Spleen (tissue), 11 donors: ENCODE measurements around the gene KRTAP3-1. TPM values are rescaled to one million over a fixed set of nuclear protein-coding genes. Genes with fewer than 3 reads are reported as not detected.
"Not testable (repeated sequence)": the region's sequence is repeated elsewhere in the genome, so short reads cannot be mapped to it uniquely, and the experiment has no call there.

Source experiments
- DNase-seq: peaks from one replicate; pipeline ENCODE4 v3.0.0-alpha.2; 2020
- H3K27ac ChIP-seq, 8 donors: fragments of 200-600 bp; sonication (generic) in 7 of 8; 1 replicate in 4 of 8; 2 replicates in 4 of 8; pipeline versions ENCODE4 v1.5.0 to v1.8.0; 2016 to 2021; ENCODE audit warnings: inconsistent platforms in 4 of 8, mild to moderate bottlenecking in 4 of 8, moderate library complexity in 1 of 8
- H3K27me3 ChIP-seq, 7 donors: fragments of 200-600 bp; sonication (generic) in 6 of 7; replicated peaks in 1 of 7; 1 replicate in 4 of 7; 2 replicates in 3 of 7; pipeline versions ENCODE4 v1.5.0 to v1.8.0; 2016 to 2021; ENCODE audit warnings: inconsistent platforms in 3 of 7, mild to moderate bottlenecking in 1 of 7
- H3K36me3 ChIP-seq, 6 donors: fragments of 200-600 bp; sonication (generic) in 5 of 6; 1 replicate in 4 of 6; 2 replicates in 2 of 6; pipeline versions ENCODE4 v1.5.0 to v1.8.0; 2016 to 2021; ENCODE audit warnings: inconsistent platforms in 2 of 6
- H3K4me1 ChIP-seq, 6 donors: fragments of 200-600 bp; sonication (generic) in 5 of 6; 1 replicate in 3 of 6; 2 replicates in 3 of 6; pipeline versions ENCODE4 v1.5.0 to v1.8.0; 2016 to 2021; ENCODE audit warnings: inconsistent platforms in 3 of 6
- H3K4me3 ChIP-seq, 8 donors: fragments of 200-600 bp; sonication (generic) in 7 of 8; 1 replicate in 4 of 8; 2 replicates in 4 of 8; pipeline versions ENCODE4 v1.5.0 to v1.8.0; 2016 to 2021; ENCODE audit warnings: inconsistent platforms in 4 of 8, mild to moderate bottlenecking in 4 of 8, moderate library complexity in 2 of 8
- H3K9me3 ChIP-seq, 8 donors: fragments of 200-600 bp; sonication (generic) in 7 of 8; 1 replicate in 4 of 8; 2 replicates in 4 of 8; pipeline versions ENCODE4 v1.5.0 to v1.8.0; 2016 to 2021; ENCODE audit warnings: inconsistent platforms in 4 of 8
- CTCF ChIP-seq, 11 experiments: fragments of 200-600 bp in 7 of 11; fragments of 450-650 bp in 4 of 11; sonication (generic) in 4 of 11; IDR thresholded peaks in 8 of 11; conservative IDR thresholded peaks in 3 of 11; 1 replicate in 7 of 11; 2 replicates in 4 of 11; pipeline versions ENCODE4 v1.4.0 to v1.8.0; 2016 to 2021; ENCODE audit warnings: antibody characterized with exemption in 11 of 11, inconsistent platforms in 4 of 11, mild to moderate bottlenecking in 1 of 11
- POLR2A ChIP-seq, 3 donors: fragments of 450-650 bp; IDR thresholded peaks; one replicate each; pipeline ENCODE4 v1.5.1; 2017; ENCODE audit warnings: antibody characterized with exemption in 3 of 3, mild to moderate bottlenecking in 1 of 3
- POLR2AphosphoS5 ChIP-seq, 3 donors: sonication (generic); formaldehyde crosslinking; IDR thresholded peaks; one replicate each; pipeline ENCODE4 v1.5.1; 2017; ENCODE audit warnings: antibody characterized with exemption in 3 of 3
- WGBS, 5 donors: extraction: QIAGEN DNeasy Blood & Tissue Kit in 3 of 5; methylation state at CpG; one replicate each; pipeline versions ENCODE4 v1.1.5 to v1.1.7; 2013 to 2018; 5-methylcytosine and 5-hydroxymethylcytosine counted together
- intact Hi-C: fragments of 100-400 bp; cut with DNase I; formaldehyde crosslinking; loops from one replicate; pipeline ENCODE4 v1.15.0; 2023; ENCODE audit warnings: low total_unique reads
- polyA plus RNA-seq, 3 donors: library from polyadenylated mRNA; stranded (reverse); fragments of 200-250 nt; gene quantifications; one replicate each; pipeline ENCODE4 v1.2.1, GENCODE V29; 2013
- total RNA-seq, 7 donors: library from RNA; depleted of rRNA in 3 of 7; stranded (reverse); fragments of >200 nt in 3 of 7; fragmentation: NEBNext Ultra II Directional in 4 of 7; extraction: Animal tissue kit (Norgen Biotek cat#: 25700) in 4 of 7; gene quantifications; one replicate each; pipeline versions ENCODE4 v1.1.0 to v1.2.1, GENCODE V29; 2016 to 2021
- donor health status: healthy with polysubstance abuse.
- donor health status: DM: no; HTN: no; CAD: no; lungs with moderate emphysema.
- donor health status: DM: no; HTN: no; CAD: no.
- donor health status: Bipolar disorder and iron deficiency.
- donor health status: healthy.
- donor health status: DM: no; HTN: no; CAD: no.
- donor health status: DM: yes; HTN: yes; CAD: no.

The KRTAP3-1 gene
- total and polyA plus RNA-seq, 10 donors = not detected

GRCh38 chr17:41042953-41043352 is 34.0 kb upstream of the KRTAP3-1 start:
- TF ChIP-seq POLR2AphosphoS5 (IDR thresholded peaks at IDR 0.05) (no peak), POLR2A (IDR thresholded peaks at IDR 0.05) (no peak), CTCF (IDR thresholded peaks at IDR 0.05 in 8 of 11, conservative IDR thresholded peaks at IDR 0.05 in 3 of 11) (no peak)
- no peak for DNase-seq
- 92 to 100% (median 98%) methylated on average over 1 of the region's 1 CpG for WGBS, 5 donors

GRCh38 chr17:41040783-41041571 is 32.0 kb upstream of the KRTAP3-1 start, which contains the start of gene KRTAP1-1:
TSS of gene KRTAP1-1 (minus strand) at chr17:41041450. CDS start at chr17:41041397, 53 bp downstream.
- H3K27ac ChIP-seq, H3K4me3 ChIP-seq, H3K36me3 ChIP-seq, intact Hi-C loops, H3K4me1 ChIP-seq, DNase-seq: not testable (repeated sequence)
- WGBS, 5 donors = 78 to 93% (median 82%) methylated on average over 8 to 14 of the region's 14 CpGs
- Histone ChIP-seq H3K27me3 (peaks cover 0 to 15% (median 0%) of the 10 kb centered on the region in 7 donors), H3K9me3 (peaks cover 0 to 13% (median 10%) of the 10 kb centered on the region in 8 donors)

More at GRCh38 chr17:41042953-41043352, 34.0 kb upstream of the KRTAP3-1 start:
- no peak overlapping the region for H3K27ac ChIP-seq
- H3K4me1 ChIP-seq = no peaks in the 10 kb centered on the region
- intact Hi-C loops = no loop called here
- H3K9me3 ChIP-seq = peaks cover 0 to 13% (median 10%) of the 10 kb centered on the region in 8 donors
- H3K4me3 ChIP-seq = no peak overlapping the region
- H3K27me3 ChIP-seq = peaks cover 0 to 26% (median 2%) of the 10 kb centered on the region in 7 donors
- no peaks in the 10 kb centered on the region for H3K36me3 ChIP-seq

- Histone ChIP-seq H3K36me3 (no peaks in the 10 kb centered on the region), H3K27ac (no peak overlapping the region), H3K27me3 (peaks cover 0 to 13% (median 0%) of the 10 kb centered on the region in 7 donors), H3K9me3 (peaks cover 0 to 5% (median 3%) of the 10 kb centered on the region in 8 donors), H3K4me3 (no peak overlapping the region), H3K4me1 (no peaks in the 10 kb centered on the region)
- no peak for DNase-seq
- intact Hi-C loops = no loop called here
- TF ChIP-seq POLR2A (IDR thresholded peaks at IDR 0.05) (no peak), POLR2AphosphoS5 (IDR thresholded peaks at IDR 0.05) (no peak), CTCF (IDR thresholded peaks at IDR 0.05 in 8 of 11, conservative IDR thresholded peaks at IDR 0.05 in 3 of 11) (no peak)
- 78 to 90% (median 83%) methylated on average over 2 of the region's 2 CpGs for WGBS, 5 donors
Measured at GRCh38 chr17:41037853-41038350, 29.0 kb upstream of the KRTAP3-1 start.

GRCh38 chr17:41034346-41034935 is 25.5 kb upstream of the KRTAP3-1 start, which contains the start of gene KRTAP1-3:
TSS of gene KRTAP1-3 (minus strand) at chr17:41034874. CDS start at chr17:41034821, 53 bp downstream.
- H3K36me3 ChIP-seq, H3K9me3 ChIP-seq, H3K4me1 ChIP-seq, intact Hi-C loops, H3K4me3 ChIP-seq, DNase-seq, H3K27ac ChIP-seq: not testable (repeated sequence)
- peaks cover 0 to 18% (median 0%) of the 10 kb centered on the region in 7 donors for H3K27me3 ChIP-seq
- 80 to 96% (median 90%) methylated on average over 7 to 10 of the region's 10 CpGs for WGBS, 5 donors
